ES-I3 (cell line): ENCODE results near the gene PRDX5.
A peak's percentile ranks its signal among the peaks of the same experiment; 100 is the strongest.

ENCODE experiments used
- H3K36me3 ChIP-seq: 2 replicates; pipeline ENCODE4 v1.6.1; 2013; ENCODE audit warnings: mild to moderate bottlenecking, low read length, control low read depth, moderate library complexity; ENCODE audit not compliant: insufficient read depth
- H3K4me1 ChIP-seq: 2 replicates; pipeline ENCODE4 v1.6.1; 2013; ENCODE audit warnings: mild to moderate bottlenecking, control low read depth, low read length; ENCODE audit not compliant: insufficient read depth
- H3K9ac ChIP-seq: 2 replicates; pipeline ENCODE4 v1.6.1; 2013; ENCODE audit warnings: low read depth, mild to moderate bottlenecking, low read length, moderate library complexity
- H3K9me3 ChIP-seq: 2 replicates; pipeline ENCODE4 v1.6.1; 2013; ENCODE audit warnings: mild to moderate bottlenecking, low read length, moderate library complexity; ENCODE audit not compliant: control insufficient read depth, insufficient read depth

PRDX5 gene

GRCh38 chr11:64295760-64296159 is 22.2 kb upstream of the PRDX5 start:
- Histone ChIP-seq H3K36me3 (no peaks in the 10 kb centered on the region), H3K4me1 (no peaks in the 10 kb centered on the region; the same call in 1 of the 2 replicates), H3K9ac (no peak overlapping the region), H3K9me3 (no peaks in the 10 kb centered on the region; the same call in 1 of the 2 replicates)

GRCh38 chr11:64296236-64296635 is 21.7 kb upstream of the PRDX5 start:
- Histone ChIP-seq H3K4me1 (no peaks in the 10 kb centered on the region; the same call in 1 of the 2 replicates), H3K9ac (no peak overlapping the region), H3K9me3 (no peaks in the 10 kb centered on the region; the same call in 1 of the 2 replicates), H3K36me3 (no peaks in the 10 kb centered on the region)

GRCh38 chr11:64296830-64297698 is 20.9 kb upstream of the PRDX5 start:
- H3K4me1 ChIP-seq = no peaks in the 10 kb centered on the region; the same call in 1 of the 2 replicates
- H3K36me3 ChIP-seq = no peaks in the 10 kb centered on the region
- H3K9me3 ChIP-seq = no peaks in the 10 kb centered on the region; the same call in 1 of the 2 replicates
- H3K9ac ChIP-seq = peak overlapping the region; percentile 3; the same call in 1 of the 2 replicates

- no peaks in the 10 kb centered on the region; the same call in 1 of the 2 replicates for H3K4me1 ChIP-seq
- H3K9me3 ChIP-seq = no peaks in the 10 kb centered on the region; the same call in 1 of the 2 replicates
Measured at GRCh38 chr11:64297699-64298358, 20.1 kb upstream of the PRDX5 start.

GRCh38 chr11:64298966-64299846 is 18.7 kb upstream of the PRDX5 start:
- Histone ChIP-seq H3K9ac (peak overlapping the region; percentile 64), H3K36me3 (no peaks in the 10 kb centered on the region), H3K9me3 (no peaks in the 10 kb centered on the region; the same call in 1 of the 2 replicates), H3K4me1 (peaks cover 3% of the 10 kb centered on the region; the same call in 1 of the 2 replicates)

More at GRCh38 chr11:64297699-64298358, 20.1 kb upstream of the PRDX5 start:
- H3K36me3 ChIP-seq = no peaks in the 10 kb centered on the region
- H3K9ac ChIP-seq = peak overlapping the region; percentile 3; the same call in 1 of the 2 replicates

- Histone ChIP-seq H3K4me1 (peaks cover 3% of the 10 kb centered on the region; the same call in 1 of the 2 replicates), H3K9ac (peak within 1 kb of the TSS; percentile 64), H3K36me3 (no peaks in the 10 kb centered on the region), H3K9me3 (no peaks in the 10 kb centered on the region; the same call in 1 of the 2 replicates)
Measured at GRCh38 chr11:64299847-64300648, 17.9 kb upstream of the PRDX5 start, which contains the start of gene CATSPERZ. Gene CATSPERZ (plus strand): TSS chr11:64300358. CDS start chr11:64300411, 53 bp downstream.

- peaks cover 5% of the 10 kb centered on the region; the same call in 1 of the 2 replicates for H3K4me1 ChIP-seq
- no peaks in the 10 kb centered on the region for H3K9me3 ChIP-seq
- H3K36me3 ChIP-seq = no peaks in the 10 kb centered on the region
- no peak overlapping the region for H3K9ac ChIP-seq
Measured at GRCh38 chr11:64303109-64304031, 14.6 kb upstream of the PRDX5 start.

GRCh38 chr11:64304032-64304315 is 13.9 kb upstream of the PRDX5 start:
- Histone ChIP-seq H3K9ac (peak overlapping the region; percentile 83), H3K36me3 (no peaks in the 10 kb centered on the region), H3K4me1 (peaks cover 5% of the 10 kb centered on the region; the same call in 1 of the 2 replicates), H3K9me3 (no peaks in the 10 kb centered on the region)

GRCh38 chr11:64304316-64305072 is 13.4 kb upstream of the PRDX5 start:
- no peaks in the 10 kb centered on the region for H3K36me3 ChIP-seq
- peaks cover 5% of the 10 kb centered on the region; the same call in 1 of the 2 replicates for H3K4me1 ChIP-seq
- H3K9ac ChIP-seq = peak overlapping the region; percentile 83
- no peaks in the 10 kb centered on the region for H3K9me3 ChIP-seq

GRCh38 chr11:64305075-64305690 is 12.7 kb upstream of the PRDX5 start, which contains the start of gene ESRRA:
Gene ESRRA (plus strand): TSS chr11:64305524. CDS start chr11:64307180, 1,656 bp downstream.
- H3K4me1 ChIP-seq = peaks cover 5% of the 10 kb centered on the region; the same call in 1 of the 2 replicates
- H3K9ac ChIP-seq = peak within 1 kb of the TSS; percentile 83
- H3K36me3 ChIP-seq = no peaks in the 10 kb centered on the region
- H3K9me3 ChIP-seq = no peaks in the 10 kb centered on the region

GRCh38 chr11:64305691-64306562 is 12.0 kb upstream of the PRDX5 start:
- Histone ChIP-seq H3K4me1 (peaks cover 5% of the 10 kb centered on the region; the same call in 1 of the 2 replicates), H3K9ac (peak overlapping the region; percentile 68), H3K9me3 (no peaks in the 10 kb centered on the region), H3K36me3 (no peaks in the 10 kb centered on the region)
